ENCODE results near the gene IER5. TPM values are rescaled to one million over a fixed set of nuclear protein-coding genes. Genes with fewer than 3 reads are reported as not detected.
A peak's percentile ranks its signal among the peaks of the same experiment; 100 is the strongest.

The IER5 gene
- total RNA-seq, 1 experiment from 2014 or later: 18.2 TPM

- TF ChIP-seq, protein P1, sequence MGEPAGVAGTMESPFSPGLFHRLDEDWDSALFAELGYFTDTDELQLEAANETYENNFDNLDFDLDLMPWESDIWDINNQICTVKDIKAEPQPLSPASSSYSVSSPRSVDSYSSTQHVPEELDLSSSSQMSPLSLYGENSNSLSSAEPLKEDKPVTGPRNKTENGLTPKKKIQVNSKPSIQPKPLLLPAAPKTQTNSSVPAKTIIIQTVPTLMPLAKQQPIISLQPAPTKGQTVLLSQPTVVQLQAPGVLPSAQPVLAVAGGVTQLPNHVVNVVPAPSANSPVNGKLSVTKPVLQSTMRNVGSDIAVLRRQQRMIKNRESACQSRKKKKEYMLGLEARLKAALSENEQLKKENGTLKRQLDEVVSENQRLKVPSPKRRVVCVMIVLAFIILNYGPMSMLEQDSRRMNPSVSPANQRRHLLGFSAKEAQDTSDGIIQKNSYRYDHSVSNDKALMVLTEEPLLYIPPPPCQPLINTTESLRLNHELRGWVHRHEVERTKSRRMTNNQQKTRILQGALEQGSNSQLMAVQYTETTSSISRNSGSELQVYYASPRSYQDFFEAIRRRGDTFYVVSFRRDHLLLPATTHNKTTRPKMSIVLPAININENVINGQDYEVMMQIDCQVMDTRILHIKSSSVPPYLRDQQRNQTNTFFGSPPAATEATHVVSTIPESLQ (CRISPR knock-in tag; IDR thresholded peaks at IDR 0.05): no peak
- TF ChIP-seq, protein P2, sequence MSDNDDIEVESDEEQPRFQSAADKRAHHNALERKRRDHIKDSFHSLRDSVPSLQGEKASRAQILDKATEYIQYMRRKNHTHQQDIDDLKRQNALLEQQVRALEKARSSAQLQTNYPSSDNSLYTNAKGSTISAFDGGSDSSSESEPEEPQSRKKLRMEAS (CRISPR knock-in tag; IDR thresholded peaks at IDR 0.05): peak; percentile 44; the same call in 1 of the 2 replicates
- no peak; the same call in 1 of the 2 replicates for TF ChIP-seq ETV6 (CRISPR knock-in tag; IDR thresholded peaks at IDR 0.05)
- TF ChIP-seq, protein P3, sequence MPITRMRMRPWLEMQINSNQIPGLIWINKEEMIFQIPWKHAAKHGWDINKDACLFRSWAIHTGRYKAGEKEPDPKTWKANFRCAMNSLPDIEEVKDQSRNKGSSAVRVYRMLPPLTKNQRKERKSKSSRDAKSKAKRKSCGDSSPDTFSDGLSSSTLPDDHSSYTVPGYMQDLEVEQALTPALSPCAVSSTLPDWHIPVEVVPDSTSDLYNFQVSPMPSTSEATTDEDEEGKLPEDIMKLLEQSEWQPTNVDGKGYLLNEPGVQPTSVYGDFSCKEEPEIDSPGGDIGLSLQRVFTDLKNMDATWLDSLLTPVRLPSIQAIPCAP (CRISPR knock-in tag; IDR thresholded peaks at IDR 0.05): 0 out of 2 replicates have a peak, but pooled peaks have one; percentile 35
- 0 out of 2 replicates have a peak, but pooled peaks have one; percentile 19 for TF ChIP-seq ZNF232 (CRISPR knock-in tag; IDR thresholded peaks at IDR 0.05)
- no peak for TF ChIP-seq ZNF671 (CRISPR knock-in tag; IDR thresholded peaks at IDR 0.05)
- TF ChIP-seq E2F5 (CRISPR knock-in tag; IDR thresholded peaks at IDR 0.05): no peak
- no peak for TF ChIP-seq NR3C1 (CRISPR knock-in tag; conservative IDR thresholded peaks at IDR 0.05; ENCODE audit: low read depth)
- TF ChIP-seq PRRX2 (CRISPR knock-in tag; IDR thresholded peaks at IDR 0.05): no peak
- no peak for TF ChIP-seq NR1H2 (CRISPR knock-in tag; IDR thresholded peaks at IDR 0.05)
- 0 out of 2 replicates have a peak, but pooled peaks have one; percentile 40 for TF ChIP-seq MYBL2 (CRISPR knock-in tag; IDR thresholded peaks at IDR 0.05)
- 0 out of 2 replicates have a peak, but pooled peaks have one; percentile 25 for TF ChIP-seq SP1 (CRISPR knock-in tag; conservative IDR thresholded peaks at IDR 0.05)
- no peak for TF ChIP-seq ESRRA (CRISPR knock-in tag; IDR thresholded peaks at IDR 0.05; ENCODE audit: borderline replicate concordance)
- no peak for TF ChIP-seq ELF4 (CRISPR knock-in tag; IDR thresholded peaks at IDR 0.05; ENCODE audit: low read depth)
These were observed 1.4 kb downstream of the IER5 start (continued) for GRCh38 chr1:181089676-181090544.

- DNase-seq (ENCODE audit: low spot score) (no peak), ATAC-seq (no peak)
- no peak overlapping the region for H3K27ac Mint-ChIP-seq
- H3K4me3 Mint-ChIP-seq: peak overlapping the region; percentile 94
- ChIA-PET CTCF (interaction anchor here (1.0 to 1.8 kb wide), 5 partner anchors 8 to 209 kb away, joined by 4 to 12 read pairs (median 4); no protein-coding TSS in a partner anchor), POLR2A (interaction anchor here (0.7 to 1.6 kb wide), 3 partner anchors 14 to 70 kb away, joined by 3 to 8 read pairs (median 6); no protein-coding TSS in a partner anchor)
- 0 out of 2 replicates have a peak, but pooled peaks cover 7% of the 10 kb centered on the region for H3K36me3 Mint-ChIP-seq
- peaks cover 38% of the 10 kb centered on the region for H3K27me3 Mint-ChIP-seq (ENCODE audit: low read depth)
- peaks cover 47% of the 10 kb centered on the region for H3K4me1 Mint-ChIP-seq
- H3K9me3 Mint-ChIP-seq: no peaks in the 10 kb centered on the region
- no peak for TF ChIP-seq ESRRA (CRISPR knock-in tag; IDR thresholded peaks at IDR 0.05; ENCODE audit: borderline replicate concordance)
- no peak for TF ChIP-seq FOXP4 (CRISPR knock-in tag; IDR thresholded peaks at IDR 0.05)
- no peak for TF ChIP-seq IRF2 (CRISPR knock-in tag; IDR thresholded peaks at IDR 0.05; ENCODE audit: borderline replicate concordance, low read depth)
- no peak for TF ChIP-seq NR3C1 (CRISPR knock-in tag; conservative IDR thresholded peaks at IDR 0.05; ENCODE audit: low read depth)
These were observed 2.2 kb downstream of the IER5 start for GRCh38 chr1:181090641-181091126.
